ENCODE measurements around the gene C9orf40.

The C9orf40 gene

DNA sequence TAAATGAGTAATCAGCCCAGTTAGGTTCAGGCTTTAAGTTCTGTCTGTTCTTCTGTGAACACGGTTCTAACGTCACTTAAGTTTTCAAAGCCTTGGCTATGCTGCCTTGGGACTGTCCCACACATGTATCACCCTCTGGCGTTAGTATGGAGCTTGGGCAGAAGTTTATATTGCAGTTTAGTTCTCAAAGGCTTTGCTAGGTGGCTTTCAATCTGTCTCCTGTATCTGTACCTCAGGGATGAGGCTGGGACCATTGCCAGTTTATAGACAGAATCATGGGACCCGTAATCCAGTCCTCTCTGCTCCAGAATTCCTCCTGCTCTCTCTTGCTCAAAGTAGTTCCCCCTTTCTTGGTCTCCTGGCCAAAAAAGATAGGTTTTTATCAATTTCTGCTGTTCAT lies 12.1 kb downstream of the C9orf40 start:
- DNase-seq (ENCODE audit: low spot score) = peak; percentile 17

DNA sequence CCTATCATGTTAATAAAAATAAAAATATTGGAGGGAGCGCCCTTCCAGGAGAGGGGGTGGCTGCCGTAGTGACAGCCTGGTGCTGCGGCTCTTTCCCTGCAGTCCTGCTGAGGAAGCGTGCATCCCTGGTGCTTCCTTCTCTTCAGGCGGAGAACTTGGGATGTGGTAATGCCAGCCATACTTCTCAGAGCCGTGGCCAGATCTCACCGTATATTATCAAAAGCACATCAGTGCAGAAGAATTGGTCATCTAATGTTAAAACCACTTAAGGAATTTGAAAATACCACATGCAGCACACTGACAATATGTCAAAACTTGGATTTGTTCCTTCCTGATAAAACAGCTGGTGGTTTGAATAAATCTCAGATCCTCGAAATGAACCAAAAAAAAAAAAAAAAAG lies 17.7 kb downstream of the C9orf40 start:
- DNase-seq (ENCODE audit: low spot score) = no peak

DNA sequence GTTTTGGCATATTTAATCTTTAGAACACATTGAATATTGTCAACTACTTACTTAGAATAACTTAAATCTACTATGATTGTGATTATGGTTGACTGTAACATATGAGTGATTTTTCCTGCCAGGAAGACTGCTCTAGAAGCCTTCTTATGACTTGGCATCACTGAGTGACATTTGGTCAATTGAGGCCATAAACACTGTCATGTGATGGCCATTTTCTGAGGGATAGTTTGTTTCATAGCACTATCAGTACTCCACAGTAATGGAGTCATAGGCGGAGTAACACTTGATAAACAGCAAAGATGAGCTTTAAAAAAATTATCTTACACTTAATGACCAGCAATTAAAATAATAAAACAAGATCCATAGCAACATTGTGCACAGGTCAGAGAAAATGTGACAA lies 31.0 kb downstream of the C9orf40 start:
- DNase-seq (ENCODE audit: low spot score) = no peak

DNA sequence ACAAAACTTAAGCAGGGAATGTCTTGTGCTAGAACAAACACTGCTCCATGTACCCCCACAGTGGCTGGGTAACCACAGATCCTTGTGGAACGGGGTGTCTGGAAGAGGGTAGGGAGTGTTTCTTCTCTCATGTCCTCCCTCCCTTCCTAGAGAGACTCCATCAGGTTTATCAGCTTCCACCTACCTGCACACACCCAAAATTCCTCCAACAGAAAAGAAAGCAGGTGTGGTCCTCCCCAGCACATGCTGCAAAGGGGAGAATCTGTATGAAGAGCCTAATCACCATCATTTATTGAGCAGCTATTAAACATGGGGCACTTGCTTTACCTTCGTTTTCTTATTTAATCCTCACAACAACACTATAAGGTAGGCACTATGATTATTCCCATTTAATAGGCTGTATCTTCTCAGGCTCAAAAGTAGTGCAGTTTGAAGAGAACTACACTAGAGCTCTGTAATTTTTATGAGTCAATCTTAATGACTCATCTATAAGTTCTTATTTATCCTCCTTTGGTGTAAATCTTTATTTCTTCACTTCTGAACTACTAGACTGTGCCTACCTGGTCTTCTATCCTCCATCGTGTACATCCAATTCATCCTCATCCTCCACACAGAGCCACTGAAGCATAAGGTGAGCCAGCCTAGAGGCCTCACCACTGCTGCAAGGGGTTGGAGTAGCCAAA lies 31.6 kb downstream of the C9orf40 start:
- no peak for DNase-seq (ENCODE audit: low spot score)

DNA sequence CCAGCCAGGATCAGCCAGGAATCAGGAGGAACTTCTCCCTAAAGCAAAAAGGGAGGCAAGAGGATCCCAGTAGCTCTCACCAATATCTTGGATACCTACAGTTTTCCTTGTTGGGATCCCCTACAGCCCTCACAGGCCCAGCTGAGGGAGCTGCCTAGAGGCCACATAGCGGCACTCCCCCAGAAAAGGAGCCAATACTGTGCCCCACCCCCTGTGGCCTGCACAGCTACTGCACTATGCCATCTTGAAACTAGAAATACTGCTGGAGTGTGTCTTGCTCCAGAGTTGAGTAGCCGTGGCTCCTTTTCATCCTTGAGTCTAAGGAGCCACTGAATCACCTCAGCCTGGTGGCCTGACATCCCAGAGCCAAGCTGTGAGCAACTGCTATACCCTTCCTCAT lies 42.7 kb downstream of the C9orf40 start:
- no peak for DNase-seq (ENCODE audit: low spot score)

DNA sequence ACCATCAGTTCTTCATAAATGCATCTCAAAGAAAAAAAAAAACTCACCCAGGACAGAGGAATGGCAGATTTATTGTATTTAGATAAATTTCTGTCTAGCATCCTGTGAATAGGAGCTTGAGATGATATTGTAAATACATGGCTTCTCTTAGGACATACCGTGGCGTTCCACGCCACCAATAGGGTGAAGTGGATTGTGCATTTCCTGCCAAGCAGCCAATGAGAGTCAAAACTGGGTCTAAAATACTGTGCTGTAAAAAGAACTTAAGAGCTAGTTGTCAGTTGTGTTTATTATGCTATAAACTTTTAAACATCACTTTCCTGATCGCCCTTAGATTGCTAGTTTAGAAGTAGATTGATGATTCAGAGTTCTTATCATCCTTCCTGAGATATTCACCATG lies 44.0 kb downstream of the C9orf40 start:
- DNase-seq (ENCODE audit: low spot score) = no peak

DNA sequence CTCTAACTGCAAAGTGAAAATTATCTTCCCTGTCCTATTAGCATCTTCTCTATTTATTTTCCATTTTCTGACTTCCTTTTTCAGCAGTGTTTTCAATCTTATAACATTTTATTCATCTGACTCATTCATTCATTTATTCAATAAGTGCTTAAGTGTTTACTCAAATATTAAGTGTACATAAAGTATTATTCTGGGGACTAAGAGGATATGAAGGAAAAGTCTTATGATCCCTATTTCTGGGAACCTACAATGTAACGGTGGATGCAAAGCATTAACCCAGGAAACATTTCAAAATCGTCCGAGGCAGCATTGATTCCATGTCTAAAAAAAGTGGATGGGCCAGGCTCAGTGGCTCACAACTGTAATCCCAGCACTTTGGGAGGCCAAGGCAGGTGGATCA lies 45.6 kb downstream of the C9orf40 start:
- no peak for DNase-seq (ENCODE audit: low spot score)

DNA sequence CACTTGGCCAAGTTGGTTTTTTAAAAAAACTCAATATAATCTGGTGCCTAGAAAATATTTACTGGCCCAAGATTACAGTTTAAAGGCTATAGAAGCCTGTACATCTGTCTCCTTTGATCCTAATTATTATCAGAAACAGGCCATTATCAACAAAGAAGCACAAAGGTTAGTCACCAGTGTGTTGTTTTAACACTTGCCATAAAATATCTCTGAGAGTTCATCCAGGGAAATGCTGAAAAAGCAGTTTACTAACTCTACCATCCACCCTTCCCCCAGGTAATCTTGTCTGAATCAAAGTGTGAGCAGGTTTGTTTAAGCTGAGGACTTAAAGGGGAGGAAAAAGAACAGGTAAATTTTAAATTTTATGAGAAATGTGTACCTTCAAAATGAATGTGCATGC lies 51.7 kb downstream of the C9orf40 start:
- no peak for DNase-seq (ENCODE audit: low spot score)
